HUES6 (cell line): ENCODE results near the gene NUP133.

Experiments used
- H3K27ac ChIP-seq: 2 replicates; pipeline ENCODE4 v1.7.0; 2013; ENCODE audit warnings: low read depth, mild to moderate bottlenecking, low read length, inconsistent platforms
- H3K27me3 ChIP-seq: 2 replicates; pipeline ENCODE4 v1.6.1; 2013; ENCODE audit warnings: low read length; ENCODE audit not compliant: control insufficient read depth, insufficient read depth
- H3K36me3 ChIP-seq: 2 replicates; pipeline ENCODE4 v1.6.1; 2013; ENCODE audit warnings: low read length; ENCODE audit not compliant: control insufficient read depth, insufficient read depth
- H3K4me1 ChIP-seq: 2 replicates; pipeline ENCODE4 v1.6.1; 2013; ENCODE audit warnings: low read length; ENCODE audit not compliant: control insufficient read depth, insufficient read depth
- H3K4me3 ChIP-seq: 2 replicates; pipeline ENCODE4 v1.5.1; 2013; ENCODE audit warnings: low read depth, low read length
- H3K9ac ChIP-seq: one replicate; pipeline ENCODE4 v1.6.1; 2013; ENCODE audit warnings: mild to moderate bottlenecking, low read length
- H3K9me3 ChIP-seq: 2 replicates; pipeline ENCODE4 v1.6.1; 2013; ENCODE audit warnings: low read depth, low read length; ENCODE audit not compliant: control insufficient read depth, insufficient read depth

Gene NUP133

DNA sequence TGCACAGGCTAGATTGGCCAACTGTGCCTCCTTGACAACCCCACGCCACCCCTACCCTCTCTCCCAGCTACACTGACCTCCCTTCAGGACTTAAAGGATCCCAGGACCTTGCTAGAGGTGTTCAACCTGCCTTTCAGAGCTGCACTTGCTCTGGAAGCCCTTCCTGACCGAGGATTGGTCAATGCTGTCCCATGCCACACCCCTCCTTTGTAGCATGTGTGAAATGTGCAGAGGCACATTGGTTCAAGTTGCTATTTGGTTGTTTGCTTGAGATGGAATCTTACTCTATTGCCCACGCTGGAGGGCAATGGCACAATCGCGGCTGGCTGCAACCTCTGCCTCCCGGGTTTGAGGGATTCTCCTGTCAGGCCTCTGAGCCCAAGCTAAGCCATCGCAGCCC lies 96.1 kb downstream of the NUP133 start:
- Histone ChIP-seq H3K4me3 (peak overlapping the region; percentile 7; the same call in 1 of the 2 replicates), H3K9me3 (no peaks in the 10 kb centered on the region), H3K4me1 (peaks cover 47% of the 10 kb centered on the region), H3K36me3 (no peaks in the 10 kb centered on the region), H3K9ac (no peak overlapping the region), H3K27ac (no peak overlapping the region), H3K27me3 (peaks cover 39% of the 10 kb centered on the region)

DNA sequence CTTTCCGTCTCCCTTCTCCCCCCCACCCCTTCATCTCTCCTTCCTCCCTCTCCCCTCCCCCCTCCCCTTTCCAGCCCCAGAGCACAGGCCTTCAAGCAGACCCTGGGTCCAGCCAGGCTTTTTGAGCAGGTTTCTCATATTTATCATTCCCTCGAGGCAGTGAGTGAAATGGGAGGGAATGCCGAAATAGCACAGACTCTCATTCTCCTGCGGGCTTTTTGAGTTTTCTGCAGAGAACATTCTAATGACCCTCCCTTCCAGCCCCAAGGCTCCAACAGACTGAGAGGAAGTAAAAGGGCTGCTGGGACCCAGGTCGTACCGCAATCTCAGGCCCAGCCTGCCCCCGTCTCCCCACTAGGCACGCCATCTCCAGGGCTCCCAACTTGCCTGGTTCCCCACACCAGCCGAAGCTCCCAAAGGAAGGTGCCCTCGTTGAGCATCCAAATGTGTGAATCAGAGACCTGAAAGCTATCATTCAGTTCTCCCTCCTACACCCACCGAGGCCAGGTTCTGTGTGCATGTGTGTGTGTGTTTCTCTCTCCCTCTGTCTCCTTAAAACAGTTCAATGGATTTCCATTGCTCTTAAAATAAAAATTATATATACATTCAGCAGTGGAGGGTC lies 96.6 kb downstream of the NUP133 start:
- Histone ChIP-seq H3K9ac (peak overlapping the region; percentile 32), H3K36me3 (no peaks in the 10 kb centered on the region), H3K27ac (no peak overlapping the region), H3K9me3 (no peaks in the 10 kb centered on the region), H3K4me3 (peak overlapping the region; percentile 7; the same call in 1 of the 2 replicates), H3K27me3 (peaks cover 44% of the 10 kb centered on the region), H3K4me1 (peaks cover 47% of the 10 kb centered on the region)

DNA sequence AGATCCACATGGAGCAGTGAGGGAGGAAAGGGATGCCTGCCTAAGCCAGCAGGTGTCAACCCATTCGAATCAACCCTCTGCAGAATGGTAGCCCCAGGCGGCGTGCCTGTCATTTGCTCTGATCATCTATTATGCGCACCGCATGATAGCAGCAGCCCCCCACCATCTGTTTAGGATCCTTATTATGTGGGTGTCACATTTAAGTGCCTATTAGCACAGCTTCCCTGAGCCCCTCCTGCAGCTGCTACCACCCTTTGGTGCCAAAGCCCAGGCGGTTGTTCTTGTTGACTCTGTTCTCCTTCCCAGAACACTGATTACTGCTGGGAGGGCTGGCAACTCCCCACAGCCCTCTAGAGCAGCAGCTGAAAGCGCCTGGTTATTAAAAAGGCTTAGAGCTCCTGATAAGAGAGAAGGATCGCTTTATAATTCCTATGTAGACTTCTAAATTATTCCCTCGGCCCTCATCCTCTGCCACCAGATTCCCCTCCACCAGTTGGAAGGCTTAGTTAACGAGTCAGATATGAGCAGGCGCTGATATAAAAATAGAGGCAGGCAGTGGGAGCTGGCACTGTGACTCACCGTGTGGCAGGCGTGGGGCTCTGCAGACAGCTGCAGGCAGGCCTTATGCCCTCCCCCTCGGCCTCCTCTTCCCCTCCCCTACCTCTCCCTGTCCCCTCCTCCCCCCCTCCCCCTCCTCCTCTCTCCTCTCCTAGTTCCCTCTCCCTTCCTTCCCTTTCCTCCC lies 97.3 kb downstream of the NUP133 start:
- Histone ChIP-seq H3K4me3 (peak overlapping the region; percentile 22; the same call in 1 of the 2 replicates), H3K9ac (no peak overlapping the region), H3K27me3 (peaks cover 48% of the 10 kb centered on the region)

DNA sequence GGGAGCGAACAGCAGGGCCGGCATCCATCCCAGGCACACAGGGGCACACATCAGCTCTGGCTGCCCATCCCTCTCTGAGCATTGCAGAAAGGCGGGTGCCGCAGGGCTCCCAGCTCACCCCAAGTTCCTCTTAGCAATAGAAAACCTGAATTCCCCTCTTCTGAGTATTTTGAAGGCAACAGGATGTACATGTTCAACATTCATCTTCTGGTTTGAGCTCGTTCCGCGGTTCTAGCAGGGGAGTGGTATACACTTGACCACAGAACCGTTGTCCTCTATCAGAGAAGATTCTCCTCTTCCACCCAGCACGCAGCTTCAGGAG lies 97.8 kb downstream of the NUP133 start:
- Histone ChIP-seq H3K9me3 (no peaks in the 10 kb centered on the region), H3K27me3 (peaks cover 48% of the 10 kb centered on the region), H3K27ac (no peak overlapping the region), H3K36me3 (no peaks in the 10 kb centered on the region), H3K4me3 (no peak overlapping the region), H3K9ac (no peak overlapping the region), H3K4me1 (peaks cover 47% of the 10 kb centered on the region)

More for the DNA sequence above, 97.3 kb downstream of the NUP133 start:
- H3K27ac ChIP-seq = no peak overlapping the region
- H3K4me1 ChIP-seq = peaks cover 47% of the 10 kb centered on the region
- no peaks in the 10 kb centered on the region for H3K36me3 ChIP-seq
- no peaks in the 10 kb centered on the region for H3K9me3 ChIP-seq

DNA sequence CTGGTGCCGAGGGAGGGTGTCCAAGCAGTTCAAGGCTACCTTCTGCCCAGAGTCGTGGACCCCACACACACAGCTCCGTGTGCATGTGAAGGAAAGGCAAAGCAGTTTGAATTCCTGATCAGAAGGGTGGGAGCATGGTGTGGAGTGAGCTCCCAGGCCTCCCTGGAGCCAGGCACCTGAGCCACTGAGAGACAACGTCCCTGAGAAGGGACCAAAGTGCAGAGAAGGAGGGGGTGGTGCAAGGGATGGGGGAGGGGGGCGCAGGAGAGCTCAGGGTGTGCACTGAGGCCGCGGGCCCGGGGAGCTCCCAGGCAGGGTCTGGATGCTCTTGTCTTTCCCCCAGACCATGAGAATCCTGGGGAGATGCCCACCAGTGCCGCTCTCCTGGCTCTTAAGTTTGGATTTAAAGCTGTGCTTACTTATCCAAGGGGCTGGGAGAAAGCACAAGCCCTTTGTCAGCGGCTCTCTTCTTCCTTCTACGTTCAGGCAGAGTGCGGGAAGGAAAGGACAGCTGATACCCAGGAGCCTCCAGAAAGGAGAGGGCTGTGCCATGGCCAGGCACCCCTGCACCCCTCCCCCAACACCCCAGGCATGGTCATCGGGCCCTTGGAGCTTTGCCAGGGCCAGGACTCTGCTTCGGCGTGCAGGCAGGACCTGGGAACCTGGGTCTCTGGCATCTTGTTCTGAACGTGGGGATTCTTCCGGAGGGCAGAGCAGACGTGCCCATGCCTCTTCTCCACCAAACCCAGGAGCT lies 98.3 kb downstream of the NUP133 start:
- no peaks in the 10 kb centered on the region for H3K9me3 ChIP-seq
- no peaks in the 10 kb centered on the region for H3K36me3 ChIP-seq
- no peak overlapping the region for H3K27ac ChIP-seq
- H3K4me1 ChIP-seq = peaks cover 47% of the 10 kb centered on the region
- peaks cover 48% of the 10 kb centered on the region for H3K27me3 ChIP-seq
- H3K9ac ChIP-seq = no peak overlapping the region
- H3K4me3 ChIP-seq = no peak overlapping the region

DNA sequence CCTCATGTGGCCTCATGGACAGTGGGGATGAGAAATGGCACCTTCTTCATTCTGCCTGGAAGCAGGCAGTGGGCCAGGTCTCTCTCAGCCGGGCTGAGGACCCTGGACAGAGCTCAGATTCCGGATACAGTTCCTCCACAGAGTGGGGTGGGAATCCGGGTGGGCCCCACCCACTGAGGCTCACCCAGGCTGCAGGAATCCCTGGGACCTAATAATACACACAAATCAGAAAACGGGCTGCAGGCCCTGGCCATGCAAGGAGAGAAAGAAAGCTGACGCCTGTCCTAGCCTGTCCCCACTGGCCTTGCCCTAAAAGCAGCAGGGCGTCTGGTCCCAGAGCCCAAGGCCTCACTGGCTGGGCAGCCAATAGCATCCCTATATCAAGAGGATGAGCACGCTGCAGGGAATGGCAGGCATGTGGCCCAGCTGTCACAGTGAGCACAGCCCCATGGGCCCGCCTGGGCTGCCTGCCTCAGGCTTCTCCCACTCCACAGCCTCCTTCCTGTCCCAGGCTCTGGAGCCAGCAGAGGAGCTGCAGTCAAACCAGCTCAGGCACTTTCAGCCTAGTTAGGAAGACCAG lies 99.6 kb downstream of the NUP133 start:
- H3K9me3 ChIP-seq = no peaks in the 10 kb centered on the region
- H3K4me1 ChIP-seq = peaks cover 47% of the 10 kb centered on the region
- no peak overlapping the region for H3K9ac ChIP-seq
- H3K27me3 ChIP-seq = peaks cover 48% of the 10 kb centered on the region
- H3K36me3 ChIP-seq = no peaks in the 10 kb centered on the region
- H3K27ac ChIP-seq = no peak overlapping the region
- no peak overlapping the region for H3K4me3 ChIP-seq

DNA sequence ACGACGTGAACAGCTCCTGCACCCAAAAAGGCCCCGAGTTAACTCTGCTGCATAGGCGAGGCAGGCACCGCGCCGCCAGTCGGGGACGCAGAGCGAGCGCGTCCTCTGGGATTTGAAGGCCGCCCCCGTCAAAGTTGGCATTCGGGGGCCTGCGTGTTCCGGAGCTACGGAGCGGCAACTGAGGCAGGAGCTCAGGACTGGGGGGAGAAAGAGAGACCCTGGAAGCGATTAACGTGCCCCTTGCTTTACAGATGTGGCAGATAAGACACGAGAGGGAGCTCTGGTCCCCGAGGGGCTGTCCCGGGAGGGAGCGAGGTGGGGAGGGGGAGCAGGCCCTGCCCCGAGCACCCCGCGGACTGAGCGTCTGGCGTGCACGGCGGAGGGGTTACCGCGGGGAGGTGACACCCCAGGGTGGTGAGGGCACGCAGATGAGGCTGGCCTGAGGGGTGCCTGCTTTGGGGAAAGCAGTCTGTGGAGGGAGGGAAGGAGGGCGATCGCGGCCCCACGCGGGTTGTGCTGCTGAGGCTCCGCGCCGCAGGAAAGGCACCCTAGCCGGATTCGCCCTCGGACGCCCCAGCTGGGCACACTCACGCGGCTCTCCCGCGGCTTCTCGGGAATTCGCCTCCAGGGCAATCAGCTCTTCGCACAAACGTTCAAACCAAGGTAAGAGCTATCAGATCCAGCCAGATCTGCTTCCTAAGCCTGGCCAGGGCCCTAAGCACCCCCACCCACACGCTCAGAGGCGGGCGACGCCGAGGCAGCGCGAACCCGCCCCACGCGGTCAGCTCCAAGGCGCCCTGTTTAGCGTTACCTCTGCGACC lies 100.7 kb downstream of the NUP133 start:
- Histone ChIP-seq H3K4me1 (peaks cover 47% of the 10 kb centered on the region), H3K9me3 (no peaks in the 10 kb centered on the region), H3K36me3 (no peaks in the 10 kb centered on the region), H3K27ac (no peak overlapping the region), H3K9ac (peak overlapping the region; percentile 52), H3K27me3 (peaks cover 48% of the 10 kb centered on the region), H3K4me3 (peak overlapping the region; percentile 76)

DNA sequence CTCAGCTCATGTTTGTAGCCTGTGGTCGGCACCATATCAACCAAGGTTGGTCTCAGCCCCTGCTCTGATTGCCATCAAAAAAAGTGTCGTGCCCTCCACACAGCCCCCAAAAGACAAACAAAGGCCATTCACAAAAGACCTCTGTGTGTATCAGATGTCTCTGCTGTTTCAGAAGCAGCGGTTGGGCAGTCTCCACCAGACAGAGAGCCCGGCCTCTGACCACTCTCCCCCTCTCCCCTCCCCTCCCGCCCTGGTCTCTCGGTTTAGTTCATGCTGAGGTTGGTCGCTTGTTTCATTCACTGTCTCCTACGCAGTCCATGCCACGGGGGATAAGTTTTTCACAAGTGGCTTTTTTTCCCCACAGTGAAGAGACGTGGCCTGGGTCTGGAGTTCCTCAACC lies 101.3 kb downstream of the NUP133 start:
- Histone ChIP-seq H3K36me3 (no peaks in the 10 kb centered on the region), H3K4me3 (peak overlapping the region; percentile 76), H3K9me3 (no peaks in the 10 kb centered on the region), H3K27me3 (peaks cover 48% of the 10 kb centered on the region), H3K9ac (peak overlapping the region; percentile 52), H3K27ac (no peak overlapping the region), H3K4me1 (peaks cover 43% of the 10 kb centered on the region)

DNA sequence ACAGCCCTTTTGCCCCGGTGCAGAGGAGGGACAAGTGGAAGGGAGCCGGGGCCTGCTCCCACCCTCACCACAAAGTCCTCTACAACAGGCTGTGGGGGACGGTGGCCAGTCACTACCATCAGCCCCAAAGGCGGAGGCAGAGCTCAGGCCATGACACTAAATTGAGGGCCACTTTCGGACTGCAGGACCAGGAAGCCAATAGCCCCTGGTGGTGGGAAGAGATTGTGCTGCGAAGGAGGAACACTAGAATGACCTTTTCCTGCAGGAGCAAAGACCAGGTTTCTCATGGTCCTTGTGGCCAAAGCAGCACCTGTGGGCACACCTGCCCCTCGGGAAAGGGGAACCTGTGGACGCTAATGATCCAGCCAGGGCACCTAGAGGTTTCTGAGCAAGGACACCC lies 104.6 kb downstream of the NUP133 start:
- H3K9ac ChIP-seq = no peak overlapping the region
- peaks cover 13% of the 10 kb centered on the region; the same call in 1 of the 2 replicates for H3K4me1 ChIP-seq
- peaks cover 40% of the 10 kb centered on the region for H3K27me3 ChIP-seq
- no peak overlapping the region for H3K4me3 ChIP-seq
- H3K36me3 ChIP-seq = no peaks in the 10 kb centered on the region
- H3K27ac ChIP-seq = no peak overlapping the region
- H3K9me3 ChIP-seq = no peaks in the 10 kb centered on the region

DNA sequence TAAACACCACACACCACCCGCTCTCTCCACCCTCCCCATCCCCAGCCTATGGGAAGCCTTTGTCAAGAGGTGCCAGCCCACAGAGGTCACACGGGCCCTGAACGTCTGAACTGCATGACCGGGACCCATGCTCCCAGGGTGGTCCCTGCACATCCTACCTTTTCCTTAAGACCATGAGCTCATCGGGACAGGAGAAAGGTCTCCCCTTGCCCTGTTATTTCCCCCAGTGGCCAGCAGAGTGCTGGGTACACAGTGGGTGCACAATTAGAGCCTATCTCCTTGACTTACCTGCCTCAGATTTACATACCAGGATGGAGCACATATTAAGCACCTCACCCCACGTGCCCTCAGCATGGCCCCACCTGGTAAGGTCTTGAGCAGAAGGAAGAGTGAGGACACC lies 105.1 kb downstream of the NUP133 start:
- Histone ChIP-seq H3K36me3 (no peaks in the 10 kb centered on the region), H3K9me3 (no peaks in the 10 kb centered on the region), H3K27ac (no peak overlapping the region), H3K9ac (no peak overlapping the region), H3K27me3 (peaks cover 36% of the 10 kb centered on the region), H3K4me3 (no peak overlapping the region), H3K4me1 (peaks cover 7% of the 10 kb centered on the region; the same call in 1 of the 2 replicates)
